HG02623 (cell line): Measurements from ENCODE around the gene FNDC3B.
"Not testable (repeated sequence)": the region's sequence is repeated elsewhere in the genome, so short reads cannot be mapped to it uniquely, and the experiment has no call there.

Source experiments
- ATAC-seq: cut with Tn5 transposase; IDR thresholded peaks from one replicate; pipeline ENCODE4 v1.9.1; 2021; ENCODE audit warnings: moderate library complexity; ENCODE audit not compliant: unreplicated experiment

Gene FNDC3B

GRCh38 chr3:172039436-172040077 is at the start of gene FNDC3B:
TSS of gene FNDC3B (plus strand) at chr3:172039578. CDS start at chr3:172112480, 72,902 bp downstream.
- ATAC-seq: peak; percentile 67

DNA sequence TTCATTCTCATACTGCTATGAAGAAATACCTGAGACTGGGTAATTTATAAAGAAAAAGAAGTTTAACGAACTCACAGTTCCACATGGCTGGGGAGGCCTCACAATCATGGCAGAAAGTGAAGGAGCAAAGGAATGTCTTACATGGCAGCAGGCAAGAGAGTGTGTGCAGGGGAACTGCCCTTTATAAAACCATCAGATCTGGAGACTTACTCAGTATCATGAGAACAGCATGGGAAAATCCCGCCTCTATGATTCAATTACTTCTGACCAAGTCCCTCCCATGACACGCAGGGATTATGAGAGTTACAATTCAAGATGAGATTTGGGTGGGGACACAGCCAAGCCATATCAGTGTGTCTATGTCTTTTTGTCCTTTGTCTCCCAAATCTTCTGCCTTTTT is 49.1 kb upstream of the FNDC3B start:
- not testable (repeated sequence) for ATAC-seq

- ATAC-seq: no peak
Observed at GRCh38 chr3:171991166-171991565, 48.2 kb upstream of the FNDC3B start.

DNA sequence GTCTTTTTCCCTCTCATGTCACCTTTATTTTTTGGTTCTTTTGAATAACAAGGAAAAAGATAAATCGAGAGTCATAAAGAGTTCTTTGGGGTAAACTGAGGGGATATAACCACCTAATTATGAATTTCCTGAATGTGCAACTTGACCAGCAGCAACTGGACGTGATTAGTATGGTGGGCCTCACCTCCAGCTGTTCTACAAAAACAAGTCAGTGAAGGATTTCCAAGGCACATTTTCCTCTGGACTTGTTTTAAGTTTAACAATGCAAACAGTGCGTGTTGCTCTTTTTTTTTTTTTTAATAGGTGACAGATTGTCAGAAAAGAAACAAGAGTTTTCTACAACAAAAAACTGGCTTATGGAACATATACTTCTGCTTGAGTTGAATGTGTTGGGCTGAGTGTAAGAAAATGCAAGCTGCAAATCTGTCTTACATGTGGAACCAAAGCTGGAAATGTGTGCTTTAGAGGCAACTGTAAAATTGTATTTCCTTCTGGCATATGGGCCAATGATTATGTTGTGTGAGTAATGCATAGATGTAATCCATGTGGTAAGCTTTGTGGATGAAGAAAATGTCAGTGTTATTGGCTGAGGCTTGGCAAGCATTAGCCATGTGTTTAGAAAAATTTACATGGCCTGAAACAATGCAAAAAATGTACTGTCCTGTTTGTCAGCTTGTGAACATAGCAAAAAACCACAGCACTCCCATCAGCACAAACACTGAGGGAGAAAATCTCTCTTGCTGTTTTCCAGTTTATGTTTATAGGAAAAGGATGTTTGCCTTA is 44.5 kb upstream of the FNDC3B start:
- no peak for ATAC-seq

DNA sequence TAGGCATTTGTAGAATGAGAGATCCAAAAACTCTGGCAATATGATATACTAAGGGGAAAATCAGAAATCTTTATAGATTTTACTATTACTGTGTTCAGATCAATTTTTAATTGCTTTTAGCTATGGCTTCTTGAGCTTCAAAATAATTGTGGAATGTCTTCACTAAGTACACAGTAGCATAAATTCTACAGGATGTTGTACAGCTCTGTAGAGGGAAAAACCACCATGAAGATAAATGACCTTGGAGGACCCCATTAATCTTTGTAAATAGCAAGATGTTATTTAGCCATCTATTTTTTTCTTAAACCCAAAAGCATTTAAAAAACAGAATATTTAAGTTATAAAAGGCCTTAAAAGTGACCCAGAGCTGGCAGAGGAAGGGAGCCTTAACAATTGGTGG is 43.9 kb upstream of the FNDC3B start:
- ATAC-seq: no peak

GRCh38 chr3:171996178-171996817 is 43.1 kb upstream of the FNDC3B start:
- ATAC-seq: no peak

- ATAC-seq: not testable (repeated sequence)
Observed at GRCh38 chr3:171998731-171999130, 40.6 kb upstream of the FNDC3B start.

GRCh38 chr3:172001616-172002015 is 37.8 kb upstream of the FNDC3B start:
- ATAC-seq: not testable (repeated sequence)

- no peak for ATAC-seq
Observed at GRCh38 chr3:172002512-172003078, 36.8 kb upstream of the FNDC3B start.

DNA sequence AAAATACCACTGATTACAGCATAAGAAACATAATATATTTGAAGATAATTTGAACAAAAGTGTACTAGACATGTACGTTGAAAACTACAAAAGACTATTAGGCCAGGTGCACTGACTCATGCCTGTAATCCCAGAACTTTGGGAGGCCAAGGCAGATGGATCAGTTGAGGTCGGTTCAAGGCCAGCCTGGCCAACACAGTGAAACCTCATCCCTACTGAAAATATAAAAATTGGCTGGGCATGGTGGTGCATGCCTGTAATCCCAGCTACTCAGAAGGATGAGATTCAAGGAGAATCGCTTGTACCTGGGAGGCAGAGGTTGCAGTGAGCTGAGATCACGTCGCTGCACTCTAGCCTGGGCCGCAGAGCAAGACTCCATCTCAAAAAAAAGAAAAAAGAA is 36.2 kb upstream of the FNDC3B start:
- no peak for ATAC-seq

DNA sequence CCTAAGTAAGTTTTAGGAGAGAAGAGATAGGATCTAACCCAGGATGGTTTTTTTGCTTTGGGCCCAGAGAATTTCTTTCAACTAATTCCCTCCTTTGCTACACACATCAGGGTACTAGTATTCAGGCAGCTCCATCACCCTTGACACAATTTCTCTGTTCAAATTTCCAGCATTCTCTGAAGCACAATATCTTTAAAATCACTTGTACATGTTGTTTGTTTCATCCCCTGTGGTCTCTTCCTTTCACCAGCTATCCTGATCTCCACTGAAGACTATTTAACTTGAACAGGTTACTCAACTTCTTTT is 32.4 kb upstream of the FNDC3B start:
- ATAC-seq: no peak

GRCh38 chr3:172009803-172010202 is 29.6 kb upstream of the FNDC3B start:
- no peak for ATAC-seq

DNA sequence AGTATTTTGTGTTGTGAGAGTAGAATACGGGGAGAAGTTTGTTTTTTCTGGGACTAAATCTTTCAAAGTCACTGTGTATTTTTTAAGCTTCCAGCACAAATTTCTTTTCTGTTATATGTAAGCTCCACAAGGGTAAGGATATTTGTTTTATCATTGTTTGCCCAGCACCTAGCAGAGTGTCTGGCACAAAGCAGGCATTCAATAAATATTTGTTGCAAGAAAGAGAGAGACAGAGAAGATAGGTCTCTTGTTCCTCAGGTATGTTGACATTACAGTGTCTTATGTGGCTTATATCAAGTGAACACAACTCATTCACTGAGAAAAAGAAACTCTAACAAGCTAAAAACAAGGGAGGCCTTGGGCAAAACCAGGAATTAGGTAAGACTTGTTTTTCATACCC is 26.6 kb upstream of the FNDC3B start:
- ATAC-seq: no peak

DNA sequence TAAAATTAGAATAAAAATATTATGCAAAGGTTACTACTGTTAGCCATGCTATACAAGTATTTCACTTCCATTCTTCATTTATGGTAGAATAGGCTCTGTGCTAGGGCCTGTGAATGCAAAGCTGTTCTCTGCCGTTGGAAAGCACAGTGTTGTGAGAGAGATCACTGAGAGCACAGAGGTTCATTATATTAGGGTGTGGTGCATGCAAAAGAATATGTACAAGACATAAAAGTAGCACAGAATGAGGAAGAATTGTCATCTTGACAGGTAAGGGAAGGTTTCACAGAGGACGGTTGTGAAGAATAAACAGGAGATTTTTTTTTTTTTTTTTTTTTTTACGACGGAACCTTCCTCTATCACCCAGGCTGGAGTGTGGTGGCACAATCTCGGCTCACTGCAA is 25.2 kb upstream of the FNDC3B start:
- no peak for ATAC-seq

GRCh38 chr3:172018364-172018763 is 21.0 kb upstream of the FNDC3B start:
- no peak for ATAC-seq

DNA sequence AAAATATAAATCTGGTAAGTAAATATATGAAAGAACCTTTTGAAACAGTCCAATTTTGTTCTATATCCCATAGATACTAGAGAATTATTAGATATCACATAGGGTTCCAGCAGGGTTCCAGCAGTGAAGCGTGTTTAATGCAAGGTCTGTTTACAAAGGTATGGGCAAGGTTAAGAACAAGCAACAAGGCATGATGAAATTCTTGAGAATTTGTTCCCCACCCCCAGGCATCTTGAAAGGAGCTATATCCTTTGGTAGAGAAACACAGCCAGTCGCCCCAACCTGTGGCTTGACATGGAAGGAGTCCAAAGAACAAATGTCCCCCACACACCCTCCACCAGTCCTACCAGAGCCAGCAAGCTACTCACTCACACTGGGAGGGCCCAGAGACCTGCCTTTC is 18.6 kb upstream of the FNDC3B start:
- no peak for ATAC-seq

- ATAC-seq: no peak
Observed at GRCh38 chr3:172021164-172021563, 18.2 kb upstream of the FNDC3B start.

- no peak for ATAC-seq
Observed at GRCh38 chr3:172021859-172022258, 17.5 kb upstream of the FNDC3B start.

GRCh38 chr3:172023915-172024314 is 15.5 kb upstream of the FNDC3B start:
- ATAC-seq: no peak

GRCh38 chr3:172024679-172025078 is 14.7 kb upstream of the FNDC3B start:
- no peak for ATAC-seq

DNA sequence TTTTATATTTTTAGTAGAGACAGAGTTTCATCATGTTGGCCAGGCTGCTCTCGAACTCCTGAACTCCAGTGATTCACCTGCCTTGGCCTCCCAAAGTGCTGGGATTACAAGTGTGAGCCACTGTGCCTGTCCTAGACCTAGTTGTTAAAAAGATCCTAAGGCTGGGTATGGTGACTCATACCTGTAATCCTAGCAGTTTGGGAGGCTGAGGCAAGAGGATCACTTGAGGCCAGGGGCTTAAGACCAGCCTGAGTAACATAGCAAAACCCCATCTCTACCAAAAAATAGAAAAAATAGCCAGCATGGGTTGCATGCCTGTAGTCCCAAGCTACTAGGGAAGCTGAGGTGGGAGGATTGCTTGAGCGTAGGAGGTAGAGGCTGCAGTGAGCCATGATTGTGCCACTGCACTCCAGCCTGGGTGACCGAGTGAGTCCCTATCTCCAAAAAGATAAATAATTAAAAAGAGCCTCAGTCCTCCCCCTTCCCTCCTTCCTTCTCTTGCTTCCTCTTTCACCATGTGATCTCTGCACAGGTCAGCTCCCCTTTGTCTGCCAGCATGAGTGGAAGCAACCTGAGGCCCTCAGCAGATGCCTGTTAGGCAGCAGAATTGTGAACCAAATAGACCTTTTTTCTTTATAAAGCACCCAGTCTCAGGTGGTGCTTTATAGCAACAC is 9.8 kb upstream of the FNDC3B start:
- no peak for ATAC-seq
